NOMO-1 treated with dmso at 0.1 percent for 144 hours (cell line): ENCODE results near the gene PSMD14.

Experiments
- DNase-seq: peaks from one replicate; lab custom pipeline; 2025; ENCODE audit not compliant: unreplicated experiment; lab: John Stamatoyannopoulos, UW

Gene PSMD14

GRCh38 chr2:161381546-161381945, 73.3 kb downstream of the PSMD14 start:
- no peak for DNase-seq

GRCh38 chr2:161382747-161383146, 74.5 kb downstream of the PSMD14 start:
- no peak for DNase-seq

GRCh38 chr2:161384864-161385263, 76.6 kb downstream of the PSMD14 start:
- no peak for DNase-seq

GRCh38 chr2:161386228-161386824, 78.1 kb downstream of the PSMD14 start:
- no peak for DNase-seq

- peak; percentile 7 for DNase-seq
These were observed 80.0 kb downstream of the PSMD14 start for GRCh38 chr2:161388146-161388779.

- DNase-seq = no peak
These were observed 83.7 kb downstream of the PSMD14 start for GRCh38 chr2:161391737-161392506.

- DNase-seq = no peak
These were observed 91.9 kb downstream of the PSMD14 start for GRCh38 chr2:161400076-161400475.

GRCh38 chr2:161402297-161402696, 94.1 kb downstream of the PSMD14 start:
- no peak for DNase-seq

GRCh38 chr2:161406316-161406715, 98.1 kb downstream of the PSMD14 start:
- DNase-seq = no peak

GRCh38 chr2:161407597-161407996, 99.4 kb downstream of the PSMD14 start:
- DNase-seq = no peak

GRCh38 chr2:161409308-161409907, 101.2 kb downstream of the PSMD14 start:
- no peak for DNase-seq

GRCh38 chr2:161412346-161412745, 104.1 kb downstream of the PSMD14 start:
- no peak for DNase-seq

- DNase-seq = no peak
These were observed 106.1 kb downstream of the PSMD14 start for GRCh38 chr2:161414042-161415033.

GRCh38 chr2:161415034-161415986, 107.1 kb downstream of the PSMD14 start:
- DNase-seq = no peak

GRCh38 chr2:161415987-161416707, 107.9 kb downstream of the PSMD14 start, which contains the start of gene TBR1:
Gene TBR1 (plus strand): TSS chr2:161416297. CDS start chr2:161416411, 114 bp downstream.
- no peak for DNase-seq

GRCh38 chr2:161416708-161417437, 108.6 kb downstream of the PSMD14 start:
- DNase-seq = no peak

- DNase-seq = no peak
These were observed 109.4 kb downstream of the PSMD14 start for GRCh38 chr2:161417438-161418274.
